LNCAP (cell line): Measurements from ENCODE around the gene MAB21L3.

Source experiments
- TF ChIP-seq, protein P1 (sequence below): fragments of 450-650 bp; IDR thresholded peaks from 2 replicates; pipeline ENCODE4 v1.5.1; 2017; ENCODE audit warnings: mild to moderate bottlenecking

The MAB21L3 gene

DNA sequence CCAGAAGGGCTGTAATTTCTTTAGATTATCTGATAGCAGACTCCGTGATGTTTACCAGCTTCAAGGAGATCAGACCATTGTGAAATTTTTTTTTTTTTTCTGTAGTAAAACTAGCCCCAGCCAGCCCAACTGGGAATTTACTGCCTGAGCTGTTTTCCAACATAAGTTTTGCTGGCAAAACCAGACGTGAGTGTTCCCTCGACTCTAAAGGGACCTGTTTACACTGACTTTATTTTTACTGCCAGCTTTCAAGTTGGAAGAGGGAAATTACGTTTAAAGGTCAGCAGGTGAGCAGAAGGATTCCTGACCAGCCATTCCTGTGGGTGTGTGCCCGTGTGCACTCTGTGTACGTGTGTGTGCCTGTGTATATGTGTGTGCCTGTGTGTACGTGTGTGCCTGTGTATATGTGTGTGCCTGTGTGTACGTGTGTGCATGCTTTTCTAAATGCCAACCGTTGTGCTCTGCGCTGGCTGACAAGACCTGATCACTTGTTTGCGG lies 374 bp downstream of the MAB21L3 start:
- TF ChIP-seq, protein P1, sequence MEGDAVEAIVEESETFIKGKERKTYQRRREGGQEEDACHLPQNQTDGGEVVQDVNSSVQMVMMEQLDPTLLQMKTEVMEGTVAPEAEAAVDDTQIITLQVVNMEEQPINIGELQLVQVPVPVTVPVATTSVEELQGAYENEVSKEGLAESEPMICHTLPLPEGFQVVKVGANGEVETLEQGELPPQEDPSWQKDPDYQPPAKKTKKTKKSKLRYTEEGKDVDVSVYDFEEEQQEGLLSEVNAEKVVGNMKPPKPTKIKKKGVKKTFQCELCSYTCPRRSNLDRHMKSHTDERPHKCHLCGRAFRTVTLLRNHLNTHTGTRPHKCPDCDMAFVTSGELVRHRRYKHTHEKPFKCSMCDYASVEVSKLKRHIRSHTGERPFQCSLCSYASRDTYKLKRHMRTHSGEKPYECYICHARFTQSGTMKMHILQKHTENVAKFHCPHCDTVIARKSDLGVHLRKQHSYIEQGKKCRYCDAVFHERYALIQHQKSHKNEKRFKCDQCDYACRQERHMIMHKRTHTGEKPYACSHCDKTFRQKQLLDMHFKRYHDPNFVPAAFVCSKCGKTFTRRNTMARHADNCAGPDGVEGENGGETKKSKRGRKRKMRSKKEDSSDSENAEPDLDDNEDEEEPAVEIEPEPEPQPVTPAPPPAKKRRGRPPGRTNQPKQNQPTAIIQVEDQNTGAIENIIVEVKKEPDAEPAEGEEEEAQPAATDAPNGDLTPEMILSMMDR, result no peak

GRCh38 chr1:116112388-116113140 lies 1.4 kb downstream of the MAB21L3 start:
- TF ChIP-seq, protein P1, result no peak

- TF ChIP-seq, protein P1, result no peak
Measured at GRCh38 chr1:116113615-116114014, 2.4 kb downstream of the MAB21L3 start.

DNA sequence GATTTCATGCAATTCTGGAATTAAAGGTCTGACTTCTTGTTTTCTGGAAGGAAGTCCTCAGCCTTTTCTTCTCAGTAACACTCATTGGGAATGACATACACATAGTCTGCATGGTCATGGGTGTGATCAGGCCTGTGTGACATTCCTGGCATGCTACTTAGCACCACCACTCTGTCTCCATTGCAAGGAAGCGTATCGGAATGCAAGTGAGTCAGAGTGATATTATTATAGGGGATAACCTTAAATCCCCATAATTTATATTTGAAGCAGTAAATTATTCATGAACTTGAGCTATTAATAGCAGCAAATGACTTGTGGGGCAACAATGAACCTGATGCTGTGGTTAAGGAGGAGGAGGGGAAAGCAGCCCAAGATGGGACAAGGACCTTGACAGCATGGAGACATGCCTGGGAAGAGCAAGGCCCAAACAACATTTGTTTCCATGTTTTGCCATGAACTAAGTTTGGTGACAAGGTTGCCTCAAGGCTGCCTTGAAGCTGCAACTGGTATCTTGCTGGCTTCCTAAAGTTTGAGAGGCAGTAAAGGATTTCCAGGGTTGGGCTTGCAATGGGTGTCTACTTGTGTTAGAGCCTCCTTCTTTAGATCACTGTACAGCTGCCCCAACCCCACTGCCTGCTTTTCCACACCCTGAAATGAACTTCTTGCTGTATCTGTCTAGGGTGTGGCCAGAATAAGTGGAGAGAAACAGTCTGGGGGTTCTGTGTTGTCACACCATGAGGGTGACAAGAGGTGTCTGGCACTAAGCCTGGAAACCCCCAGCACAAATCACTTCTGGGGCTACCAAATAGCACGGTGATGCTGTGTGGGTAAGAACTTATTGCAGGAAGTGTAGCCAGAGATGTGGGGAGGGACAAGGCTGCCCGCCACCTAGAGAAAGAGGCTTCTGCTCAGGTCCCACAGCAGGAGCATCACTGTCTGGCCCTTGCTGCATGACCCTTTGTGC lies 4.6 kb downstream of the MAB21L3 start:
- TF ChIP-seq, protein P1, result no peak

DNA sequence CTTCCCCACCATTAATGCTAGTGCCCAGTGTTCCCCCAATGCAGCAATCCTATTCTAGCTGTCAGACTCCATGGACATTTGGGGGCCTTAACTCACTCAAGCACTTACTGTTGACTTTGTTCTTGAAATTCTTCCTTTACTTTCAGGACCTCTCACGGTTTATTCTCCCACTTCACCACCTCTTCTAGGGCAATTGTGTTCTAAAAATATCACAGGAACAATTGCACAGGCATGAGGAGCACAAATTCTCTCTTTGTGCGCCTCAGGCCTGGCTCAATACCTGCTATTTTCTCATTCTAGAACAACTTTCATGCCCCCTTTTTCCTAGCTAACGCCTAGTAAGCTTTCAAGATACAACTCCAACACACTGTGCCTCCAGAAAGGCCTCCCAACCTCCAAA lies 7.3 kb downstream of the MAB21L3 start:
- TF ChIP-seq, protein P1, result no peak

DNA sequence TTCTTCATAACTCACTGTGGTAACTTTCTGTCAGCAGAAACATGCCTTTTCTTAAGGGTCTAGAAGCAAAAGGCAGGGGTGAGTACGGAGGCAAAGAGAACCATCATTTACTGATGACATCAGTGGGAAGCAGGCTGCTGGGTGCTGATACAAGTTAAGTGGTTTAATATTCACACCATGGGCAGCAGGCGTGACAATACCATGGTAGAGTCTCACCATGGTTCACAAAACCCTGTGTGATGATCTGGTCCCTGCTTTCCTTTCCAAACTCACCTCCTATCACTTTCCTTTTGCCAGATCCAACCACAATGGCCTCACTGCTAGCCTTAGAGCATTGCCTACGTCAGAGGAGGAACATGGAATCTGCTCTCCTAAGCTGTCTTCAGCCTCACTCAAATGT lies 8.7 kb downstream of the MAB21L3 start:
- TF ChIP-seq, protein P1, result no peak

- TF ChIP-seq, protein P1, result no peak
Measured at GRCh38 chr1:116122955-116123757, 12.0 kb downstream of the MAB21L3 start.
